Measurements from ENCODE around the gene MAP3K12. TPM values are rescaled to one million over a fixed set of nuclear protein-coding genes. Genes with fewer than 3 reads are reported as not detected.

The MAP3K12 gene
- total and polyA plus RNA-seq, 2 of the 8 experiments (the other 6 are each of a cell fraction or from before 2014, with no cell fraction given): 23.4 to 42.7 TPM

GRCh38 chr12:53489242-53489864 lies 9.9 kb downstream of the MAP3K12 start:
- H3K4me3 ChIP-seq (ENCODE audit: extremely low read depth in 1 of 4, insufficient read depth in 2 of 4, low read depth in 3 of 4, low read length in 4 of 4): no peak overlapping the region
- no peak overlapping the region for H4K8ac ChIP-seq (ENCODE audit: extremely low read depth, insufficient read depth, low read length)
- H4K91ac ChIP-seq (replicated peaks; ENCODE audit: insufficient read length, low read length): no peak overlapping the region
- no peaks in the 10 kb centered on the region for H3K27me3 ChIP-seq (replicated peaks in 1 of 4; ENCODE audit: control insufficient read depth in 3 of 4, extremely low read depth in 1 of 4, insufficient read depth in 3 of 4, low read length in 3 of 4)
- no peak overlapping the region for H3K4me2 ChIP-seq (ENCODE audit: insufficient read depth in 1 of 2, low read depth in 2 of 2, low read length in 2 of 2)
- ChIA-PET CTCF (ENCODE audit: partially characterized antibody) (interaction anchor here (0.6 to 6.7 kb wide), 8 partner anchors 13 to 76 kb away, joined by 3 to 51 read pairs (median 4); partner anchors contain the start of gene NPFF), POLR2A (ENCODE audit: partially characterized antibody) (interaction anchor here (0.9 to 67.0 kb wide), 5 partner anchors 5 to 180 kb away, joined by 3 to 3397 read pairs (median 4); partner anchors contain the start of genes MAP3K12, NPFF, PCBP2 and PRR13)
- no peaks in the 10 kb centered on the region; the same call in 1 of the 2 replicates for H3K79me1 ChIP-seq (ENCODE audit: low read depth, low read length)
- DNase-seq (ENCODE audit: low read depth in 1 of 2, low spot score in 2 of 2): no peak
- H3K4ac ChIP-seq (replicated peaks; ENCODE audit: insufficient read length, low read depth, low read length): no peak overlapping the region
- no peak overlapping the region for H4K5ac ChIP-seq (ENCODE audit: insufficient read length, low read depth, low read length)
- no peaks in the 10 kb centered on the region for H3K9me3 ChIP-seq (ENCODE audit: insufficient read depth in 2 of 2, low read depth in 1 of 2, low read length in 1 of 2)
- H2AK5ac ChIP-seq (ENCODE audit: low read depth, low read length): no peak overlapping the region
- no peak overlapping the region for H2BK12ac ChIP-seq (ENCODE audit: low read depth, low read length)
- H3K23me2 ChIP-seq (ENCODE audit: low read depth, low read length): peaks cover 13% of the 10 kb centered on the region
- no peak overlapping the region for H3K23ac ChIP-seq (ENCODE audit: insufficient read length)
- no peak for TF ChIP-seq KDM1A (IDR thresholded peaks at IDR 0.05; ENCODE audit: borderline replicate concordance, low read length)
- TF ChIP-seq GABPA (IDR thresholded peaks at IDR 0.05; ENCODE audit: borderline replicate concordance, insufficient read depth, low read length): no peak
- no peak overlapping the region for H2BK20ac ChIP-seq (ENCODE audit: low read length)
- WGBS, 2 experiments (ENCODE audit: extremely low coverage in 1 of 2, insufficient coverage in 1 of 2, insufficient read length in 1 of 2, insufficient replicate concordance in 2 of 2, low coverage in 1 of 2, low lambda C conversion rate in 2 of 2, missing lambda C conversion rate in 1 of 2): 93% methylated on average over 5 of the region's 5 CpGs; no CpG with 5 or more reads in 1 of the 2 experiments
- H2BK120ac ChIP-seq (replicated peaks; ENCODE audit: low read depth, low read length): no peak overlapping the region
- peaks cover 5 to 15% (median 7%) of the 10 kb centered on the region in 4 experiments for H3K4me1 ChIP-seq (replicated peaks in 1 of 4; ENCODE audit: control insufficient read depth in 3 of 4, insufficient read depth in 4 of 4, low read length in 3 of 4)
- H3K14ac ChIP-seq (ENCODE audit: insufficient read length): no peak overlapping the region
- H4K20me1 ChIP-seq (replicated peaks in 1 of 2; ENCODE audit: control insufficient read depth in 1 of 2, insufficient read depth in 2 of 2, low read length in 2 of 2): peaks cover 5 to 23% of the 10 kb centered on the region in 2 experiments
- FAIRE-seq: no peak
- H3K36me3 ChIP-seq (ENCODE audit: control insufficient read depth in 2 of 4, insufficient read depth in 4 of 4, low read length in 3 of 4): peaks cover 0 to 18% (median 6%) of the 10 kb centered on the region in 4 experiments; a peak in 5 of 8 replicates
- H2AFZ ChIP-seq (ENCODE audit: low read length): no peak overlapping the region
- no peak overlapping the region for H2BK15ac ChIP-seq (ENCODE audit: low read length)
- H2BK5ac ChIP-seq (ENCODE audit: low read depth, low read length): no peak overlapping the region
- no peak overlapping the region for H3K18ac ChIP-seq (ENCODE audit: extremely low read depth, low read length)
- H3K56ac ChIP-seq (replicated peaks; ENCODE audit: insufficient read length, low read depth, low read length): no peak overlapping the region
- no peaks in the 10 kb centered on the region for H3K79me2 ChIP-seq (ENCODE audit: control insufficient read depth in 1 of 2, insufficient read depth in 2 of 2, low read length in 2 of 2)
- H3K27ac ChIP-seq (ENCODE audit: low read depth, low read length): no peak overlapping the region
- H3K9ac ChIP-seq (replicated peaks in 1 of 4; ENCODE audit: extremely low read depth in 1 of 4, low read depth in 3 of 4, low read length in 3 of 4): no peak overlapping the region
